NB4 (cell line): ENCODE data around the gene S100A4.

ENCODE experiments used
- CTCF ChIP-seq: IDR thresholded peaks from one replicate; pipeline ENCODE4 v1.5.1; 2012; ENCODE audit warnings: low read depth, low read length
- MAX ChIP-seq: IDR thresholded peaks from 2 replicates; pipeline ENCODE4 v1.6.1; 2011; ENCODE audit warnings: low read depth, low read length
- POLR2A ChIP-seq: IDR thresholded peaks from 2 replicates; pipeline ENCODE4 v1.6.1; 2011; ENCODE audit warnings: mild to moderate bottlenecking; ENCODE audit not compliant: insufficient read length; ENCODE audit errors: extremely low read depth

- TF ChIP-seq CTCF (no peak), POLR2A (no peak), MAX (no peak)
These were observed 27.7 kb upstream of the S100A4 start for GRCh38 chr1:153573351-153573750.
